Thoracic aorta (tissue), 2 donors: Measurements from ENCODE around the gene CEP72. TPM values are rescaled to one million over a fixed set of nuclear protein-coding genes. Genes with fewer than 3 reads are reported as not detected.

Experiments used
- ATAC-seq: fragments of 150-250 bp; one replicate; pipeline ENCODE4 v1.8.0; 2017; ENCODE audit warnings: low read depth; ENCODE audit not compliant: insufficient number of reproducible peaks, low FRiP score
- DNase-seq: peaks from one replicate; pipeline ENCODE4 v3.0.0-alpha.2; 2020; ENCODE audit warnings: low spot score
- H3K27ac ChIP-seq, 2 donors: fragments of 200-600 bp; sonication (generic); 1 replicate in 1 of 2; 2 replicates in 1 of 2; pipeline ENCODE4 v1.5.1; 2016; ENCODE audit warnings: mild to moderate bottlenecking in 2 of 2, moderate library complexity in 2 of 2
- H3K27me3 ChIP-seq: fragments of 200-600 bp; sonication (generic); replicated peaks from 2 replicates; pipeline ENCODE4 v1.6.0; 2016; ENCODE audit warnings: mild to moderate bottlenecking; ENCODE audit not compliant: insufficient read depth
- H3K36me3 ChIP-seq: fragments of 200-600 bp; sonication (generic); one replicate; pipeline ENCODE4 v1.5.1; 2016
- H3K4me1 ChIP-seq, 2 donors: fragments of 200-600 bp; sonication (generic); 1 replicate in 1 of 2; 2 replicates in 1 of 2; pipeline versions ENCODE4 v1.5.1 to v1.6.0; 2016; ENCODE audit warnings: low read depth in 2 of 2, mild to moderate bottlenecking in 1 of 2; ENCODE audit not compliant: control insufficient read depth in 1 of 2
- H3K4me3 ChIP-seq: fragments of 200-600 bp; sonication (generic); 2 replicates; pipeline ENCODE4 v1.5.1; 2016; ENCODE audit warnings: mild to moderate bottlenecking
- H3K9me3 ChIP-seq: fragments of 200-600 bp; sonication (generic); 2 replicates; pipeline ENCODE4 v1.5.1; 2016
- total RNA-seq, 2 donors: library from RNA; depleted of rRNA; stranded (reverse); fragments of >200 nt; gene quantifications; one replicate each; pipeline versions ENCODE4 v1.1.0 to v1.2.3, GENCODE V29; 2016
- TF ChIP-seq, protein P1 (sequence below): fragments of 200-600 bp; sonication (generic); IDR thresholded peaks from one replicate; pipeline ENCODE4 v1.5.1; 2019; ENCODE audit warnings: antibody characterized with exemption

The CEP72 gene
- total RNA-seq, 2 donors from 2014 or later, result 0.68 to 2.0 TPM

DNA sequence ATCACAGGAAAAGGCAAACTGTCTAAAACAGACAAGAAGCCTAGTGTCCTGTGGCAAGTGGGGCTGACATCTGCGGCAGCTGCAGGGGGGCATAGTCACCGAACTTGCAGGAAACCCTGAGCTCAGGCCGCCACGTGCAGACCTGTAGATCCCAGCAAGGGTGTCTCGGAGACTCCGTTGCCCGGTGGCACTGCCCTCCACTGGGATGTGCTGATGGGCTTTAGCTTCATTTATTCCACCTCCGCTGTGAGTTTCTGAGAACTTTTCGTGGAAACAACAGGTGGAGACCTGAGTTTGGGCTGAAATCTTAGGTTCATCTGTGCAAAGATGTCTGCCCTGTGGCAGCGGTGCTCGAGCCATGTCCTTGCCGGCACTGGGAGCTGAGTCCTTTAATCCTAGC lies 22.1 kb downstream of the CEP72 start:
- H3K27ac ChIP-seq, result no peak overlapping the region
- no peaks in the 10 kb centered on the region for H3K4me1 ChIP-seq
- no peak for DNase-seq
- H3K4me3 ChIP-seq, result no peak overlapping the region
- peaks cover 7% of the 10 kb centered on the region for H3K36me3 ChIP-seq
- no peaks in the 10 kb centered on the region for H3K9me3 ChIP-seq
- no peak for ATAC-seq
- TF ChIP-seq, protein P1, sequence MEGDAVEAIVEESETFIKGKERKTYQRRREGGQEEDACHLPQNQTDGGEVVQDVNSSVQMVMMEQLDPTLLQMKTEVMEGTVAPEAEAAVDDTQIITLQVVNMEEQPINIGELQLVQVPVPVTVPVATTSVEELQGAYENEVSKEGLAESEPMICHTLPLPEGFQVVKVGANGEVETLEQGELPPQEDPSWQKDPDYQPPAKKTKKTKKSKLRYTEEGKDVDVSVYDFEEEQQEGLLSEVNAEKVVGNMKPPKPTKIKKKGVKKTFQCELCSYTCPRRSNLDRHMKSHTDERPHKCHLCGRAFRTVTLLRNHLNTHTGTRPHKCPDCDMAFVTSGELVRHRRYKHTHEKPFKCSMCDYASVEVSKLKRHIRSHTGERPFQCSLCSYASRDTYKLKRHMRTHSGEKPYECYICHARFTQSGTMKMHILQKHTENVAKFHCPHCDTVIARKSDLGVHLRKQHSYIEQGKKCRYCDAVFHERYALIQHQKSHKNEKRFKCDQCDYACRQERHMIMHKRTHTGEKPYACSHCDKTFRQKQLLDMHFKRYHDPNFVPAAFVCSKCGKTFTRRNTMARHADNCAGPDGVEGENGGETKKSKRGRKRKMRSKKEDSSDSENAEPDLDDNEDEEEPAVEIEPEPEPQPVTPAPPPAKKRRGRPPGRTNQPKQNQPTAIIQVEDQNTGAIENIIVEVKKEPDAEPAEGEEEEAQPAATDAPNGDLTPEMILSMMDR, result no peak
- H3K27me3 ChIP-seq, result no peaks in the 10 kb centered on the region

DNA sequence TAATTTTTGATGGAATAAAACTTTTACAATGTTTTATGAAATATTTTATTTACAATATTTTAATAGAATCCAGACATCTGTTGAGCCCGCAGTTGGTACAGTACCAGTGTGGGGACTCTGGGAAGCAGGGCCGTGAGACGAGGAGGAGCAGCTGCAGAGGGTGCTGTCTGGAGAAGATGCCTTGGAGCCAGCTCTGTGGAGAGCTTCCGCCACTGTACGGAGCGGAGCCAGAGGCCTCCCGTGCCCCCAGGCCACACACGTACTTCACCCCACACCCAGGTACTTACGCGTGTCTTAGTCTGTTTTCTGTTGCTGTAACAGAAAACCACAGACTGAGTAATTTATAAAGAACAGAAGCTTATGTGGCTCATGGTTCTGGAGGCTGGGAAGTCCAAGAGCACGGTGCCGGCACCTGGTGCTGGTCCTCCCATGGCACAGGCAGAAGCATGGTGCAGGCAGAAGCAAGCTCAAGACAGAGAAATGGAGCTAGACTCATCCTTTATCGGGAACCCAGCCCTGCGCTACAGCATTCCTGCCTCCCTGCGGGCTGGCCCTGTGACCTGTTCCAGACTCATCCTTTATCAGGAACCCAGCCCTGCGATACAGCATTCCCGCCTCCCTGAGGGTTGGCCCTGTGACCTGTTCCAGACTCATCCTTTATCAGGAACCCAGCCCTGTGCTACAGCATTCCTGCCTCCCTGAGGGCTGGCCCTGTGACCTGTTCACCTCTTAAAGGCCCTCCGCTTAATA lies 23.3 kb downstream of the CEP72 start:
- Histone ChIP-seq H3K9me3 (no peaks in the 10 kb centered on the region), H3K36me3 (peaks cover 7% of the 10 kb centered on the region), H3K4me1 (no peaks in the 10 kb centered on the region), H3K27me3 (no peaks in the 10 kb centered on the region), H3K4me3 (no peak overlapping the region), H3K27ac (no peak overlapping the region)
- TF ChIP-seq, protein P1, result no peak
- ATAC-seq, result no peak
- no peak for DNase-seq

DNA sequence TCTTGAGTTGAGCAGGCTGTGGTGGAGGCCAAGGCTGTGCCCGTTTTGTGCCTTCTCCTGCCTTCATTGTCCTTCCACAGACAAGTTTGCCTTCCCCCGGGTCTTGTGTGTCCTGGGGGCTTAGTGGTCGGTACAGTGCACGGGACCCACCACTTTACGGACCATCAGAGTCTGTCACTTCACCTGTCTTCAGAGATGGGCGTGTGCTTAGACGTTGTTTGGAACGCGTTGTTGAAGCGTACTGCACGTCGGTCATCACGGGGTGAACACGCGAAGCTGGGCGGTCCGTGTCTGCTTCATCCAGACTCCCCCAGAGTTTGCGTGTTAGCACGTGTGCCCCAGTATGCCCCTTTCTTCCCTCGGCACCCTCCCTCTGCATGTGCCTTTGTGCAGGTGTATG lies 24.8 kb downstream of the CEP72 start:
- Histone ChIP-seq H3K4me3 (no peak overlapping the region), H3K27me3 (no peaks in the 10 kb centered on the region), H3K9me3 (no peaks in the 10 kb centered on the region), H3K4me1 (no peaks in the 10 kb centered on the region), H3K27ac (no peak overlapping the region), H3K36me3 (peaks cover 11% of the 10 kb centered on the region)
- ATAC-seq, result no peak
- TF ChIP-seq, protein P1, result no peak
- no peak for DNase-seq

DNA sequence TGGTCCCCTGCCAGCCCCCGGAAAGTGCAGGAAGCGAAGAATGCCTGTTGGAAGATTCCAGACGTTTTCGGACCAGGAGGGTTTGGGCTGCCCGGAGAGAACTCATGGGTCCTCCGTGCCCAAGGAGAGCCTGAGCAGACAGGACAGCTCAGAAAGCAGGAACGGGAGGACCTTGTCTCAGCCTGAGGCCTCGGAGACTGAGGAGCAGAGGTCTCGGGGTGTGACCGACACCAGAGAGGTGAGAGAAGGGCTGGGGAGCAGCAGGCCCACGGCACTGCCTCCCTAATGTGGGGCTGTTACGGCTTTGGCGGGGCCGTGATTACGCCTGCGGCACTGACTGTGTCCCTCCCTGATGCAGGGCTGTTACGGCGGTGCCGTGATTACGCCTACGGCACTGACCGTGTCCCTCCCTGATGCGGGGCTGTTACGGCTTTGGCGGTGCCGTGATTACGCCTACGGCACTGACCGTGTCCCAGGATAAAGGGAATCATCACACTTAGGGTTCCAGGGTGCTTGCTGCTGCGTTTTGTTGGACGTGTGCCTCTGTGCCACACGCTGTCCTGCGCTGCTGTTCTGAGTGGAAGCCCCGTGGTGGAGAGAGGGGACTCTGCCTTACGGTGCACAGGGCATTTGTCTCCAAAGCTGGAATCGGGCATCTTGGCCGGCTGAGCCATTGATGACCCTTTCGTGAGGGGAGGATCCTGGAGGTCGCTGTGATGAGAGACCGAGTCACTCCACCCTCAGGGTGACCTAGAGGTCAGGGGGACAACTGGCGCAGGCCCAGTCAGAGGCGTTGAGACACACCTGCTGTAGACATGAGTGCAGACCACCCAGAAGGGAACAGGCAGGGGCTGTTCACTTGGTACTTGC lies 25.7 kb downstream of the CEP72 start:
- Histone ChIP-seq H3K4me1 (no peaks in the 10 kb centered on the region), H3K27me3 (no peaks in the 10 kb centered on the region), H3K27ac (no peak overlapping the region), H3K9me3 (no peaks in the 10 kb centered on the region), H3K4me3 (no peak overlapping the region), H3K36me3 (peaks cover 11% of the 10 kb centered on the region)
- TF ChIP-seq, protein P1, result no peak
- DNase-seq, result no peak
- no peak for ATAC-seq

DNA sequence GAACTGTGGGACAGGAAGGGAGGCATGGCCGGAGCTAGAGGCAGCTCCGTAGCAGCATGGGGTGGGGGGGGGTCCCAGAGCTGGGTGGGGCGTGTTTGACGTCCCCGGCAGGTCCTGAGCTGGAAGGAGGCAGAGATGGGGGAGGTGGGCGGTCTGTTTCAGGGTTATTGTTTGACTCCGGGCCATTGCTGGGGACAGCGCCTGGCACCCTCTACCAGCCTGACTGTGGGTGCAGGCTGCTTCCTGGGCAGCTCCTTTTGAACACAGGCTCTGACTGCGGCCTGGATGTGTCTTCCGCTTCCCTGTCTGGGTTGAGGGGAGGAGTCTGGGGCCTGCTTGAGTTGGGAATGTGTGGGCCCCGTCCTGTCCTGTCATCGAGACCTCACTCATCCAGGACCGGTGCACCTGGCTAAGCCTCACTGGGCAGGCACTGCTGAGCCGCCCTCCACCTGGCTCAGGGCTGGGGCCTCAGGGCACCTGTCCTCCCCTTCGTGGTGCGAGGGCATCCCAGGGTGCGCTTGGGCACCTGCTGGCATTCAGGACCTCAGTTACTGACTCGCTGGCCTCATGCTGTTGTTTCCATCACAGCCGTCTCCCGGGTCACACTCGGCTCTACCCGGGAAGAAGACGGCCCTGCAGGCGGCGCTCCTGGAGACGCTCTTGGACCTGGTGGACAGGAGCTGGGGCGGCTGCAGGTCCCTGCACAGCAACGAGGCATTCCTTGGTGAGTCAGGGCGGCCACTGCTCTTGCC lies 26.5 kb downstream of the CEP72 start:
- Histone ChIP-seq H3K4me3 (no peak overlapping the region), H3K27me3 (no peaks in the 10 kb centered on the region), H3K27ac (no peak overlapping the region), H3K9me3 (no peaks in the 10 kb centered on the region), H3K4me1 (no peaks in the 10 kb centered on the region), H3K36me3 (peaks cover 11% of the 10 kb centered on the region)
- DNase-seq (no peak), ATAC-seq (no peak)
- TF ChIP-seq, protein P1, result no peak
